ENCODE measurements around the gene GPX2.

DNA sequence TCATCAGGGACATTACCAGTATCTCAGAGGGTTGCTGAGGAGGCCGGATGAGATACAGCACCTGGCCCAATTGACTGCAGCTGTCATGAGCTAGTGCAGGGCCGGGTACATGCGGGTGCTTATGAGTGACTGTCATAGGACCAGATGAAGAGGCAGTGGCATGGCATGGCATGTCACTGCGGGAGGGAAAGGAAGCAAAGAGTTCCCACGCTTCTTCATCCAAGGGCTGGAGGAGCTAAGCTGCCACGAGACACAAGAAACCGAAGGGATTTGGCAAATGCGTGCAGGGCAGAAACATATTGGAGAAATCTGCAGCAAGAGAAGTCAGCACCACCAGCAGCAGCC lies 10.7 kb upstream of the GPX2 start:
- no peak for TF ChIP-seq ZNF274 (IDR thresholded peaks at IDR 0.05; ENCODE audit: borderline replicate concordance, extremely low read depth, low read length)
- TF ChIP-seq, protein P1, sequence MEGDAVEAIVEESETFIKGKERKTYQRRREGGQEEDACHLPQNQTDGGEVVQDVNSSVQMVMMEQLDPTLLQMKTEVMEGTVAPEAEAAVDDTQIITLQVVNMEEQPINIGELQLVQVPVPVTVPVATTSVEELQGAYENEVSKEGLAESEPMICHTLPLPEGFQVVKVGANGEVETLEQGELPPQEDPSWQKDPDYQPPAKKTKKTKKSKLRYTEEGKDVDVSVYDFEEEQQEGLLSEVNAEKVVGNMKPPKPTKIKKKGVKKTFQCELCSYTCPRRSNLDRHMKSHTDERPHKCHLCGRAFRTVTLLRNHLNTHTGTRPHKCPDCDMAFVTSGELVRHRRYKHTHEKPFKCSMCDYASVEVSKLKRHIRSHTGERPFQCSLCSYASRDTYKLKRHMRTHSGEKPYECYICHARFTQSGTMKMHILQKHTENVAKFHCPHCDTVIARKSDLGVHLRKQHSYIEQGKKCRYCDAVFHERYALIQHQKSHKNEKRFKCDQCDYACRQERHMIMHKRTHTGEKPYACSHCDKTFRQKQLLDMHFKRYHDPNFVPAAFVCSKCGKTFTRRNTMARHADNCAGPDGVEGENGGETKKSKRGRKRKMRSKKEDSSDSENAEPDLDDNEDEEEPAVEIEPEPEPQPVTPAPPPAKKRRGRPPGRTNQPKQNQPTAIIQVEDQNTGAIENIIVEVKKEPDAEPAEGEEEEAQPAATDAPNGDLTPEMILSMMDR (IDR thresholded peaks at IDR 0.05; ENCODE audit: control extremely low read depth in 1 of 3, insufficient read depth in 1 of 3, low read depth in 1 of 3, low read length in 3 of 3) = no peak
